ENCODE results near the gene MICAL3.
A peak's percentile ranks its signal among the peaks of the same experiment; 100 is the strongest.
"Not testable (repeated sequence)": the region's sequence is repeated elsewhere in the genome, so short reads cannot be mapped to it uniquely, and the experiment has no call there.

MICAL3 gene

GRCh38 chr22:18031695-18032454 lies 7.5 kb upstream of the MICAL3 start:
- no peak for TF ChIP-seq CTCF (IDR thresholded peaks at IDR 0.05; ENCODE audit: extremely low read depth, insufficient read depth, missing control alignments)
- no peak for DNase-seq (ENCODE audit: low spot score)
- in situ Hi-C loops (cut with MboI; ENCODE audit: low pct_unique_long_range_greater_than_20kb, low sequenced_read_pairs, unreplicated experiment) = no loop called here

DNA sequence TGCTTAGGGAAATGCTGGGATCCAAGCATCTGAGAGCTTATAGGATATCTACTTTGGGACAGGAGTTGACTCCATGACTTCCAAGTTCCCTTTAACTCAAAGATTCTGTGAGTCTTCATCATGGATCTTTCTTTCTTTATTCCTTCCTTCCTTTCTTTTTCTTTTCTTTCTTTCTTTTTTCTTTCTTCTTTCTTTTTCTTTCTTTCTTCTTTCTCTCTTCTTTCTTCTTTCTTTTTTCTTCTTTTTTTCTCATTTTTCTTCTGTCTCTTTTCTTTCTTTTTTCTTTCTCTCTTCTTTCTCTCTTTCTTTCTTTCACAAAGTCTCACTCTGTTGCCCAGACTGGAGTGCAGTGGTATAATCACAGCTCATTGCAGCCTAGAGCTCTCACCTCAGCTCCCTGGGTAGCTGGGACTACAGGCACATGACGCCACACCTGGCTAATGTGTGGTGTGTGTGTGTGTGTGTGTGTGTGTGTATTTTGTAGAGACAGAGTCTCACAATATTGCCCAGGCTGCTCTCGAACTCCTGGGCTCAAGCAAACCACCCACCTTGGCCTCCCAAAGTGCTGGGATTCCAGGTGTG lies 5.4 kb upstream of the MICAL3 start:
- in situ Hi-C loops (cut with MboI; ENCODE audit: low pct_unique_long_range_greater_than_20kb, low sequenced_read_pairs, unreplicated experiment) = no loop called here
- TF ChIP-seq CTCF (IDR thresholded peaks at IDR 0.05; ENCODE audit: extremely low read depth, insufficient read depth, missing control alignments) = no peak
- no peak for DNase-seq (ENCODE audit: low spot score)

GRCh38 chr22:18028817-18029527 lies 4.6 kb upstream of the MICAL3 start:
- TF ChIP-seq CTCF (IDR thresholded peaks at IDR 0.05; ENCODE audit: extremely low read depth, insufficient read depth, missing control alignments) = no peak
- peak; percentile 68 for DNase-seq (ENCODE audit: low spot score)
- in situ Hi-C loops (cut with MboI; ENCODE audit: low pct_unique_long_range_greater_than_20kb, low sequenced_read_pairs, unreplicated experiment) = no loop called here

DNA sequence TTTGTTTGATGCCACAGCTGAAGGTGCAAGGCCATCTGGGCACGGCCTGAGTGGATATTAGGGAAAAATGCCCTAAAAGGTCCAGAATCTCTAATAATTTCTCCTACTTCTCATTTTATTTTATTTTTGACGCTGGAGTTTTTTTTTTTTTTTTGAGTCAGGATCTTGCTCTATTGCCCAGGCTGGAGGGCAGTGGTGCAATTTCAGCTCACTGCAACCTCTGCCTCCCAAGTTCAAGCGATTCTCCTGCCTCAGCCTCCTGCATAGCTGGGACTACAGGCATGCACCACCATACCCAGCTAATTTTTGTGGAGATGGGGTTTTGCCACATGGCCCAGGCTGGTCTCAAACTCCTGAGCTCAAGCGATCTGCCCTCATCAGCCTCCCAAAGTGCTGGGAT lies 1.5 kb upstream of the MICAL3 start:
- in situ Hi-C loops (cut with MboI; ENCODE audit: low pct_unique_long_range_greater_than_20kb, low sequenced_read_pairs, unreplicated experiment); DNase-seq (ENCODE audit: low spot score): not testable (repeated sequence)

DNA sequence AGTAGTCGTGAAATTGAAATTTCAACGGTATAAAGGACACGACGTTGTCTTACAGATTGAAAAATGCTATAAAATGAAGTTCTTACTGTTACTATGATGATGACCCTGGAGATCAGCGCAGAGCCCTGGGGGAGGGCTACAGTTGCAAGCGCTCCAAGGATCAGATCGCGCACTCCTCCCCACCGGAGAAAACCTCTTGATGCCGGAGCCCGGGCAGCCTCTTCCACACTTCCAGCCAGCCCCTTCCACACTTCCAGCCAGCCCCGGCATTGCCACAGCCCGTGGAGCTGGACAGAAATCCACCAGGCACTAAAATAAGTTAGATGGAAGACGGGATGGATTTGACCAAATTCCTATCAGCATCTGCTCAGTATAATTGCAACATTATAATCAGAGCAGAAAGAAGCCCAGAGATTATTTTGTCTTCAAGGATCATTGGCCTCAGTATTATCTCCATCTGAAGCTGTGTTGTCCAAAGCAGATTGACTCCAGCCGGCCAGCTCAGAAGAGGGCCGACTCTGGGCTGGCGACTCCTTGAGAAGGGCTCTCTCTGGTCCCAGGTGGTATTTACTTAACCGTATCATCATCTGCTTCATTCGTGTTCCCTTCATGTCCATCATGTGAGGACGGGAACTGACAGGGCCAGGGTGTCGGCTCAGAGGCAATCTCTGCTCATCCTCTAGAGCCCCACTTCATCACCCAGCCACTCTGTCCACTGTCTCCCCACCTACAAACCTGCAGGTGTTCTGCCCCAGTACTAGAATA lies 777 bp upstream of the MICAL3 start:
- in situ Hi-C loops (cut with MboI; ENCODE audit: low pct_unique_long_range_greater_than_20kb, low sequenced_read_pairs, unreplicated experiment) = no loop called here
- no peak for DNase-seq (ENCODE audit: low spot score)
- no peak for TF ChIP-seq CTCF (IDR thresholded peaks at IDR 0.05; ENCODE audit: extremely low read depth, insufficient read depth, missing control alignments)

- in situ Hi-C loops (cut with MboI; ENCODE audit: low pct_unique_long_range_greater_than_20kb, low sequenced_read_pairs, unreplicated experiment) = no loop called here
These were observed 669 bp downstream of the MICAL3 start for GRCh38 chr22:18023509-18024275.

More at GRCh38 chr22:18023509-18024275, 669 bp downstream of the MICAL3 start:
- DNase-seq (ENCODE audit: low spot score) = peak; percentile 79
- TF ChIP-seq CTCF (IDR thresholded peaks at IDR 0.05; ENCODE audit: extremely low read depth, insufficient read depth, missing control alignments) = peak; percentile 13

Measured in GM13977 (cell line).